ENCODE results near the gene SCRT2.

SCRT2 gene

DNA sequence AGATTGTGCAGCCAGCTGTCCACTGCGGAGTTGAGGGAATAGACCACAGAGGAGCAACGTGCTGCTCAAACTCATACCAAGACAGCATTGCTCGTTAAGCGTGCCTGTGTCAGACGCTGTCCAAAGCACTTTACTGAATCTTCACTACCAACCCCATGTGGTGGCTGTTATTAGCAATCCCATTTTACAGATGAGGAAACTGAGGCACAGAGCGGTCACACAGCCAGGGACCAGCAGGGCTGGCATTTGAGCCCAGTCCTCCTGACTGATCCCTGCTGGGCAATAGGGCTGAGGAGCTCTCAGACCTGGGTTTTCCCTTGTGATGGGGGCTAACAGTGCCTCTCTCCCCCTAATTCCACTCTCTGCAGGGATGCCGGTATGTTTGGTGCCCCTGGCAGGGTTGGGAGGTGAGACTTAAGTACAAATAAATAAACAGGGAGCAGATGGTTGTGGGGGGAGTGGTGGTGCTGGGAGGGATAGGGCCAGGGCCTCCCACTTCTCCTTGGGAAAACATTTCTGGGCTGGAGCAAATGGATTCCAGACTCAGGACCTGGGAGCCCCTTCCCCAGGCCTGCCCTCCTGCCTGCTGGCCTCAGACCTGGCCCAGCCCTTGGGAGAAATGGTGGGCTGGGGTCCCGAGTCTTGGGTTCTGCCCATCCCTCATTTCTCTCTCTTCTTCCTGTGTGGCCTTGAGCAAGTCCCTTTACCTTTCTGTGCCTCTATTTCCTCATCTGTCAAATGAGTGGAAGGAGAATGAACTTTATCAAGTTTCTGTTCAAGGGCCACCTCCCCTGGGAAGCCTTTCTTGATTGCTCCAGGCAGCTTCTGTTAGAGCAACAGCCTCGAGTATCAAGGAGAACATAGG lies 40.3 kb downstream of the SCRT2 start:
- H3K4me3 ChIP-seq (ENCODE audit: low read depth, low read length): no peak overlapping the region

DNA sequence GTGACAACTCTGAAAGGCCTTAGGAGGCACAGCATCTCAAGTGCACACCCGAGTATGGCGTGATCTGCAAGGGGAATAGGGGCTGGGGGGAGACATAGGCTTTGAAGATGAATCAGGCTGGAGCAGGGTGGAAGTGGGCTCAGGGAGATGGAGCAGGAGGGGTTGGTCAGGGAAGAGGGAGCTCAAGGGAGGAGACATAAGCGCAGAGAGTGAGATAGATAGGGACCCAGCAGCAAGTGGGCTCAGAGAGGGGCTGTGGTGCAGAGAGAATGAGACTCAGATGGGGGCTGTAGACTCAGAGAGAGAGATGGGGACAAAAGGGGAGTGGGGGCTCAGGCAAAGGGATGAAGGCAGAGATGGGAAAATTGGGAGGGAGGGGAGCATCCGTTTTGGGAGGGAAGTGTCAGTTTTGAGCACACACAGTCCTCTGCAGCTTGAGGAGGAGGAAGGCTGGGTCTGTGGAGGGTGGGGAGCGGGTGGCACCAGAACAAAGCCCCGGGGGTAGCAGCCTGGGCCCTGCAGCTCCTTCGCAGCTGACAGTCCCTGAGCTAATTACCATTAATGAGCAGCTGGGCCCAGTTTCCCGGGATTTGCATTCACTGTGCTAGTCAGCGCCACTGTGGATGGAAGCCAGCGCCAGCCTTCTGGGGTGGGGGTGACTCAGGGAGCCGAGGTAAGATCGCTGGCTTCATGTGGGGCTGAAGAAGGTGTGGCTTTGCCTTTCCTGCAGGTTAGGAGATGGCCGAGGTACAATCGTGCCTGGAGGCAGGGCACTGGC lies 41.3 kb downstream of the SCRT2 start:
- no peak overlapping the region for H3K4me3 ChIP-seq (ENCODE audit: low read depth, low read length)

DNA sequence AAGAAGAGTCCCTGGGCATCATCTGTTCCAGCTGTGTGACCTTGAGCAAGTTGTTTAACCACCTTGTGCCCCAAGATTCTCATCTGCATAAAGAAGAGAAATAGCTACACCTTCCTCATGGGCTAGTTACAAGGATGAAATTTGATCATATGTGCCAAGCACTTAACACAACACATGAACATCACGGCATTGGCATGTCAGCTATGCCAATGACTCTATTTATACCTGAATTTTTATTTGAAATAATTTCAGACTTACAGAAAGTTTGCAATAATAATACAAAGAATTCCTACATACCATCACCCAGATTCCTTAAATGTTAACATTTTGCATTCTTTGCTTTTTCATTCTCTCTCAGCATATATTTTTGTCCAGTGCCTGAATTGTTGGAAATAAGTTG lies 44.5 kb downstream of the SCRT2 start:
- no peak overlapping the region for H3K4me3 ChIP-seq (ENCODE audit: low read depth, low read length)

DNA sequence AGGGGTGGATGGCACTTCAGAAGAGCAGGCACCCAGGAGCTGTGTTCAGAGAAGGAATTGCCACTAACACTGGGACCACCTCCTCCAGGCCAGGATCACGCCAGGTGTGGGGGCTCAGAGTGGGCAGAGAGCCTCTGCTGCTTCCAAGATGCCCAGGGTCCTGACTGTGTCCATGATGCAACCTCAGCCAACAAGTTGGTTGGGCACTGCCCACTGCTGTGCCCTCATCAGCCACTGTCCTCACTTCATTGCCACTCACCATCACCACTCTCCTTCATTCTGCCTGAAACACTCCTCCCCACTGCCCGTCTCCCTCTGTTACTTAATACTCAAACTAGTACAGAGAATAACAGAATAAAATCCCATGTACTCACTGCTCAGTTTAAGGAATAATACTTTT lies 49.0 kb downstream of the SCRT2 start:
- H3K4me3 ChIP-seq (ENCODE audit: low read depth, low read length): no peak overlapping the region

DNA sequence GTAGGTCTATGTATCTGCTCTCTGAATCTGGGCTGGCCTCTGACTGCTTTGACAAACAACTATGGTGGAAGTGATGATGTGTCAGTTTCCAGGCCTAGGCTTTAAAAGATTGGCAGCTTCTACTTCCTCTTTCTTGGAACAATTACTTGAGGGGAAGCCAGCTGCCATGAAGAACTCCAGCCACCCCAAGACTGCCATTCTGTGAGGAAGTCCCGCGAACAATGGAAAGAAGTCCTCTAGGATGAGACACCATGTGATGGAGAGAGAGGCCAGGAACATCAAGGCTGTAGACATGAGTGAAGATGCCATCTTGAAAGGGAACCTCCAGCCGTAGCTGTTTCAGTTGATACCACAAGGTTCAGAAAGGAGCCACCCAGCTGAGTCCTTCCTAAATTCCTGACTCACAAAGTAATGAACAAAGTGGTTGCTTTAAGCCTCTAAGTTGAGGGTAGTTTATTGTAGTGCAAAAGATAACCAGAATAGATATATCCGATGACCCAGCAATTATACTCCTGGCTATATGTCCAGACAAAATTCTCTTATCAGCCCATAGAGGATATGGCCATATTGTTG lies 50.2 kb downstream of the SCRT2 start:
- no peak overlapping the region for H3K4me3 ChIP-seq (ENCODE audit: low read depth, low read length)

DNA sequence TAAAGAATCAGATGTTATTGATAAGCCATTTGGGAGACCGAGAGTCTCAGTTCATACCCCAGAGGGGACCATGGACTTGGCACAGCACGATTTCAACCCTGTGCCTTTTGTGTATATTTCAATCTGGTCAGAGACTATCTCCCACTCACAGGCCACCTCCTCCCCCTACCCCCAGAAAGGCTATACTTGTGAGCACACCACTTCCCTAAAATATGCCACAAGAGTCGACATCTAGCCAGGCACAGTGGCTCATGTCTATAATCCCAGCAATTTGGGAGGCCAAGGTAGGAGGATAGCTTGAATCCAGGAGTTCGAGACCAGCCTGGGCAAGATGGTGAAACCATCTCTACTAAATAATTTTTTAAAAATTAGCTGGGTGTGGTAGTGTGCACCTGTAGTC lies 51.9 kb downstream of the SCRT2 start:
- no peak overlapping the region for H3K4me3 ChIP-seq (ENCODE audit: low read depth, low read length)

DNA sequence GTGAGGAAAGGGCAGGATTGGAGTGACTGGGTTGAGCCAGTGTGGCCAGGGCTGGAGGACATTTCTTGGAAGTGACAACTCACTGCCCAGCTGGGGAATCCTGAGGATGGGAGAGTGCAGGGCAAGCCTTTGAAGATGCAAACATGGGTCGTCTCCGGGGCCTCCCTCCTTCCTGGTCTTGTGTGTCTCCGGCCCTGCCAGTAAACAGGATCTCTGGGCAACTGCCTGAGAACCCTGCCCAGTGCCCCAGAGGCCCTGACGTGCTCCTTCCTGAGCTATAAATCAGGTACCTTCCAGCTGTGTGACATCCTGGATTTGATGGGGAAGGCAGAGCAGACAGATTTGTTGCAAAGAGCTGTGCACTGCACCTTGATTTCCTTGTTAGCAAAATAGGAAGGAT lies 52.6 kb downstream of the SCRT2 start:
- H3K4me3 ChIP-seq (ENCODE audit: low read depth, low read length): no peak overlapping the region

DNA sequence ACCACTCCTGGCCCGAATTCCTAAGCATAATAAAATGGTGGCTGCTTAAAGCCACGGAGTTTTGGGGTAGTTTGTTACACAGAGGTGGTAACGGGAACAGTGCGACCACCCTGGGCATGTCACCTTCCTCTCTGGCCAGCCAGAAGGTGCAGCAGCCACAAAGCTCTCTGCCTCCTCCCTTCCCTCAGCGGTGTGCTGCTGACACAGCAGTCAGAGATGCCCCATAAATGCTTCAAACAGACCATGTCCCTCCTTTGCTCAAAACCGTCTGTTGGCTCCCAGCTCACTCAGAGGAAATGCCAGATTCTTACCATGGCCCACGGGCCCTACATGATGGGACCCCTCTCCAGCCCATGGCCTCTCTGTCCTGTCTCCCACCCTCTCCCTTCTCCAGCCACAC lies 53.4 kb downstream of the SCRT2 start:
- no peak overlapping the region for H3K4me3 ChIP-seq (ENCODE audit: low read depth, low read length)

DNA sequence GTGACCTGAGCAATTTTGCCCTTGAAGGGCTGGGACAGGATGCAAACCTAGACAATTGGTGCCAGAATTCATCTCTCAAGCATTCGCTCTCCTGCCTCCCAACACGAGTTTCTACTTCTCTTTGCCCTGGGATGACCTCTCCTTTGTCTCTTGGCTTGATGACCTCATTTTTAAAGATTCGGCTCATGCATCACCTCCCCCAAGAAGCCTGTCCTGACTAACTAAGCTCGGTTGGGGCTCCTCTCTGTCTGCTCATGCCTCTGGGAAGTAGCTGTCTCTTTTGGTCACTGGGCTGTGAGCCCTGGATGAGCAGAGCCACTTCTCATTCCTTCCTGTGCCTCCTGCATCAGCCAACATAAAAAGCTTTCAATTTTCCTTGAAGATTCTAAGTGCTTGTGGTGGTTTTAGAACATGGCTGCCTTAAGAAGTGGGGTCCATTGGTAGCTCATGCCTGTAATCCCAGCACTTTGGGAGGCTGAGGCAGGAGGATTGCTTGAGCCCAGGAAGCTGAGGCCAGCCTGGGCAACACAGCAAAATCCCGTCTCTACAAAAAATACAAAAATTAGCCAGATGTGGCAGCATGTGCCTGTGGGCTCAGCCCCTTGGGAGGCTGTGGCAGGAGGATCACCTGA lies 54.4 kb downstream of the SCRT2 start:
- H3K4me3 ChIP-seq (ENCODE audit: low read depth, low read length): no peak overlapping the region

DNA sequence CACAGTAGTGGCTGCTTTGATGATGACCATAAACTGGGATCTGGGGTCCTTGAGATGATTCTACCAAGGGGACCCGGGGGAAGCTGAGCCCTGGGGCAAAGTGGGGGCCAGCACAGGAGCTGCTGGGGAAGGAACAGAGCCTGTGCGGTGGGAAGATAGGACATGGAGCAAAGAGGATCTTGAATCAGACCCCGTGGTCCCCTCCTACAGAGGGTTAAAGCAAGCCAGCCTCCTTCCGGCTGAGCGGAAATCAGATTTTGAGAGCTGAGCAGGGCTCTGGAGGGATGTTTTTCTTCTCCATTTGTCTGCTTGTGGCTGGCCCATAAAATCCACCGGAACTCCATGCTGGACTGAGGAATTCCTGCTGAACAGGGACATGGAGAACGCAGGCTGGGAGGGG lies 55.4 kb downstream of the SCRT2 start:
- no peak overlapping the region for H3K4me3 ChIP-seq (ENCODE audit: low read depth, low read length)

DNA sequence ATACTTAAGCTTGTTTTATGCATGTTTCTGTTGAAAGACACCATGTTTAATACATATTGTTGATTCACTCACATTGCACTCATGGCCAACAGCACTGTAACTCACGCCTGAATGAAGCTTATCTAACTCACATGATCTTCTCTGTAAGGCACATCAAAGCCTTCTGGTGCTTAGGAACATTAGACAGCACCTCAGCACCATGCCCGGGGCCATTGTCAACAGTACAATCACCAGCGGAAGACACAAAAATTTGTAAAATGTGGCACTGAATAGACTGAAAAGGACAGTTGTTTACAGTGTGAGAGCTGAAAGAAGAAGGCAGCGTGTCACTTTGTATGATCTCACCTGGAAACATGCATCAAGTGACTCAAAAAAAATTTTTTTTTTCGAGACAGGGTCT lies 56.6 kb downstream of the SCRT2 start:
- no peak overlapping the region for H3K4me3 ChIP-seq (ENCODE audit: low read depth, low read length)

DNA sequence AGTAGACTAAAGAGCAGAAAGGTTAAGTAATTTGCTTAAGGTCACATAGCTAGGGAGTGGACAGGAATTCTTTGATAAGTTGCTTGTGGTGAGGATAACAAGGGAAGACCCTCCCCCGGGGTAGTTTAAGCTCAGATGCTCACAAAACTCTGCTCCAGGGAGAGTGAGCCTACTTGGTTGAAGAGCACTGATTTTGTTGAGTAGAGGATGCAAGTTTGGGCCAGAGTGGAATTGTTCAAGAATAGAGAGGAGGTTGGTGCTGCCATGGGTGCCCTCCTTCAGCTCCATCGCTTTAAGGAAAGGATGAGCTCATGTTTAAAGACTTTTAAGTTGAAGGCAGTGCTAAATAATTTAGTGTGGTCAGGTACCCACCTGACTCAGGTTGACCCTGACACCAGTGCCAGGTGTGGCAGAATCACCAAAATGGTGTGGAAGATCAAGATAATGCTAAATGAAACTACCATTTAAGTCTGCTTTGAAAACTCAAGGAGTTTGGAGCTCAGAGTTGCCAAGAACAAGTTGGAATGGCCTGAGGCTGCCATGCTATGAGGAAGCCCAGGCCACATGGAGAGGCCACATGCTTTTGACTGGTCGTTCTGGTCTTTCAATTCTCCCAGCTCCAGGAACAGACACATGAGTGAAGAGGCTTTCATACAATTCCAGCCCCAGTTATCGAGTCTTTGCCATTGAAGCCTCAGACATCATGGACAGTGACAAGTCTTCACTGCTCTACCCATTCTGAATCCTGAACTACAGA lies 57.5 kb downstream of the SCRT2 start:
- no peak overlapping the region for H3K4me3 ChIP-seq (ENCODE audit: low read depth, low read length)

DNA sequence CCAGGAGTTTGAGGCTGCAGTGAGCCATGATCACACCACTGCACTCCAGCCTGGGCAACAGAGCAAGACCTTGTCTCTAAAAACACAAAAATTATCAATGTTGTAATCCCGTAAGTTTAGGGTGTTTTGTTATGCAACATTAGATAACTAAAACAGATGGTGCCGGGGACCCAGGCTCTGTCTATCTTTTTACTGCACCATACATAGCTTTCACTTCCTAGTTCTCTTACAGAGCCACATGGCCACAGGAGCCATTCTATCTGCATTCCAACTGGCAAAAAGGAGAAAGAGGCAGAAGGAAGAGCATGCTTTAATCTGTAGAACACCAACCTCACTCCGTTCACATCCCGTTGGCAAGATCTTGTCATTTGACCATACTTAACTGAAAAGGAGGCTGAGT lies 60.1 kb downstream of the SCRT2 start:
- H3K4me3 ChIP-seq (ENCODE audit: low read depth, low read length): no peak overlapping the region

DNA sequence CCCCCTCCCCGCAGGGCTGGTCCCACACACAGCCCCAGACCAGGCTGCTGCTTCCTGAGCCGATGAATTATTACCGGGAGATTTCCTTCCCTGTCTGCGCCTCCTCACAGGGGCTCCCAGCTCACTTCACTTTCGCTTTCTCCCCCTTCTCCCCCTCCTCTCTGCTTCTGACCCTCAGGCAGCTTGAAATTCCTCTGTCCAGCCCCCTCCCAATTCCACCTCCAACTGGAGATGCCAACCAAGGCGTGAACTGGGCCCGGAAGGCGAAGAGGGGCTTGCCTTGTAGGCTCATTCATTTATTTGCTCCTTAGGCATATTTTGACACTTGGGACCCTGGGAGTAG lies 63.8 kb downstream of the SCRT2 start:
- H3K4me3 ChIP-seq (ENCODE audit: low read depth, low read length): no peak overlapping the region
